Hepatic stellate cell (primary cell): Measurements from ENCODE around the gene PTPN1.

ENCODE experiments used
- DNase-seq: peaks from one replicate; pipeline ENCODE4 v3.0.0; 2011; ENCODE audit warnings: low spot score

Gene PTPN1

GRCh38 chr20:50575865-50576720 lies 65.9 kb downstream of the PTPN1 start:
- peak; percentile 82 for DNase-seq

GRCh38 chr20:50577175-50578018 lies 67.2 kb downstream of the PTPN1 start:
- no peak for DNase-seq

- no peak for DNase-seq
These were observed 68.0 kb downstream of the PTPN1 start for GRCh38 chr20:50578061-50578777.

- DNase-seq, result no peak
These were observed 68.6 kb downstream of the PTPN1 start for GRCh38 chr20:50578778-50579165.

GRCh38 chr20:50579511-50579910 lies 69.3 kb downstream of the PTPN1 start:
- DNase-seq, result no peak

DNA sequence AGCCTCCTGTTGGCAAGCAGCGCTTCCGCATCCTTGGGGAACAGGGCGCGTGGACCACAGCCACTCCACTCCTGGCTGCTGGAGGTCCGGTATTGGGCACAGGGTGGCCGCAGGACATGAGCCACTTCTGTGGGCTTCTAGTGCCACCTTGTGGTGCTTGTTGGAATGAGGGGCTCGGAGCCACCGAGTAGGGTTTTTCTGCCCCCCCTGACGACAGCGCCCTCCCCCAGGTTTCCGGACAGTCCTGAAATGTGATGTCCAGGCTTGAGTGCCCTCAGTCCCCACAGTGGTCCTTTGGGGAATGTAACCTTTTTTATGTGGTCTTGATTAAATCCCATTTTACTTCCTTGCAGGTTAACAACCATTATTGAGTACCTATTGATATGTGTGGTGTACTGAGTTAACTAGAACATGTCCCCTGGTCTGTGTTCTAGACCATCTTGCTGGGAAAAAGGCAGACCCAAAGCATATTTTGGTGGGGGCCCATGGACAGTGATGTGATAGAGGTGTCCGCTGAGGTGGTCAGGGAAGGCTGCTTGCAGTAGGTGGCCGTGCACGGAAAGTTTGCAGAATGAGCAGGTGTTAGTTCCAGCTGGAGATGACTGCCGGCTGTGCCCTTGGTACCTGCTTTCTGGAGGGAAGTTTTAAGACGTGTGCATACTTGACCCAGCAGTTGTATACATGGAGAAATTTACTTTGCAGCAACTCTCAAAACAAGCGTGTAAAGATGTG lies 70.0 kb downstream of the PTPN1 start:
- peak; percentile 85 for DNase-seq

DNA sequence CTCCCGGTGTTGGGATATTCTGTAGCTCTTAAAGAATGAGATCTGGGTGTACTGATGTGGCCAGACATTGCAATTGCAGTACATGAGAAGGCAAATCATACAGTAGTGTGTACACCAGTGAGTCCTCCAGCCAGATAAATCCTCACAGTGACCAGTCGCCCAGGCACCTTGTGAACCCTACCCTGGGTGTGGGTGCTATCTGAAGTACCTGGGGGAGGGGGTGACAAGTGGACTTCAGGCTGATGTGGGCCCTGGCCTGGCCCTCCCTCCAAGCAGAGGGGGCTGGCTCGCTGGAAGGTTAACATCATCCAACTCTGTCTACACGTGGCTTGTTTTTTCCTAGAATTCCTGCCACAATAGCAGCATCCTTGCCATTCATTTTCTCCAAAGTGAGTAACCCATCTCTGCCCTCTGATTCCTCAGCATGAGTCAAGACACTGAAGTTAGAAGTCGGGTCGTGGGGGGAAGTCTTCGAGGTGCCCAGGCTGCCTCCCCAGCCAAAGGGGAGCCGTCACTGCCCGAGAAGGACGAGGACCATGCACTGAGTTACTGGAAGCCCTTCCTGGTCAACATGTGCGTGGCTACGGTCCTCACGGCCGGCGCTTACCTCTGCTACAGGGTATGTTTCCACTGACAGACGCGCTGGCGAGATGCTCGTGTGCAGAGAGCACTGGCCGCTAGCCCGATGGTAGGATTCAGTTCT lies 70.8 kb downstream of the PTPN1 start:
- DNase-seq, result no peak

DNA sequence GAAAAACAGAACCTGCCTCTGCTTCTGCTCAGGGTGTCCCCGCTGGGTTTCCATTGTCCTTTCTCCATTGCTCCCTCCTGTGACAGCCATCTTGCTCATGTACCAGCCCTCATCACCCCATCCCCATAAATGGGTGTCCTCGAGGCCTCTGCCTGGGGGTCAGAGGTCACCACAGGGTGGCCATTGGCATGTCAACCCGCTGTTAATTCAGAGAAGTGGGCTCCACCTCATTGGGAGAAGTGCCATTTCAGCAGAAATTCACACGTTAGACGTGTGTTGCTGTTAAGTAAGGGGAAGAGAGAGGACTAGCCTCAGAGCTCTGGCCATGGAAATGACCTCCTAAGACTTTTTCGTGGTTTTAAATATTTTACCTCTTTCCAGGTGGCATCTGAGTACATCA lies 71.9 kb downstream of the PTPN1 start:
- DNase-seq, result no peak

DNA sequence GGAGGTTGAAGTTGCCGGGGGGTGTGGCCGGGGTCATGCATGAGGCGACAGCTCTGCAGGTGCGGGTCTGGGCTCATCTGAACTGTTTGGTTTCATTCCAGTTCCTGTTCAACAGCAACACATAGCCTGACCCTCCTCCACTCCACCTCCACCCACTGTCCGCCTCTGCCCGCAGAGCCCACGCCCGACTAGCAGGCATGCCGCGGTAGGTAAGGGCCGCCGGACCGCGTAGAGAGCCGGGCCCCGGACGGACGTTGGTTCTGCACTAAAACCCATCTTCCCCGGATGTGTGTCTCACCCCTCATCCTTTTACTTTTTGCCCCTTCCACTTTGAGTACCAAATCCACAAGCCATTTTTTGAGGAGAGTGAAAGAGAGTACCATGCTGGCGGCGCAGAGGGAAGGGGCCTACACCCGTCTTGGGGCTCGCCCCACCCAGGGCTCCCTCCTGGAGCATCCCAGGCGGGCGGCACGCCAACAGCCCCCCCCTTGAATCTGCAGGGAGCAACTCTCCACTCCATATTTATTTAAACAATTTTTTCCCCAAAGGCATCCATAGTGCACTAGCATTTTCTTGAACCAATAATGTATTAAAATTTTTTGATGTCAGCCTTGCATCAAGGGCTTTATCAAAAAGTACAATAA lies 72.5 kb downstream of the PTPN1 start:
- DNase-seq, result no peak

DNA sequence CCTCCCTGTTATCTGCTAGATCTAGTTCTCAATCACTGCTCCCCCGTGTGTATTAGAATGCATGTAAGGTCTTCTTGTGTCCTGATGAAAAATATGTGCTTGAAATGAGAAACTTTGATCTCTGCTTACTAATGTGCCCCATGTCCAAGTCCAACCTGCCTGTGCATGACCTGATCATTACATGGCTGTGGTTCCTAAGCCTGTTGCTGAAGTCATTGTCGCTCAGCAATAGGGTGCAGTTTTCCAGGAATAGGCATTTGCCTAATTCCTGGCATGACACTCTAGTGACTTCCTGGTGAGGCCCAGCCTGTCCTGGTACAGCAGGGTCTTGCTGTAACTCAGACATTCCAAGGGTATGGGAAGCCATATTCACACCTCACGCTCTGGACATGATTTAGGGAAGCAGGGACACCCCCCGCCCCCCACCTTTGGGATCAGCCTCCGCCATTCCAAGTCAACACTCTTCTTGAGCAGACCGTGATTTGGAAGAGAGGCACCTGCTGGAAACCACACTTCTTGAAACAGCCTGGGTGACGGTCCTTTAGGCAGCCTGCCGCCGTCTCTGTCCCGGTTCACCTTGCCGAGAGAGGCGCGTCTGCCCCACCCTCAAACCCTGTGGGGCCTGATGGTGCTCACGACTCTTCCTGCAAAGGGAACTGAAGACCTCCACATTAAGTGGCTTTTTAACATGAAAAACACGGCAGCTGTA lies 73.4 kb downstream of the PTPN1 start:
- DNase-seq, result no peak

DNA sequence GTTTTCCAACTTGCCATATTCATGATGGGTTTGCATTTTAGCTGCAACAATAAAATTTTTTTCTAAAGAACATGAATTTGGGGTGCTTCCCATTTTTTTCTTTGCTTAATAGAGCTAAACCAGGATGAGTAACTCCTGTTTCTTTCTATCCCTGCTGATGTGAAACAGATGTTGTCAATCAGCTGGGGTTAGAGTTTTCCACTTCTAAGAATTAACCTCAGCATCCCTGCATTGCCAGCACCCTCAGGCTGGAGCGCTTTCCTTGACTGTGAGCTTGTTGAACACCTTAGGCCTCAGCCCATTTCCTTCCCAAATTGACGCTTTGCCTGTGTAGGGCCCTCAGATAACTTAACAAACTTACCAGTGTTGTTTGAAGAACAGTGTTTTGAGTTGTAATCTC lies 74.5 kb downstream of the PTPN1 start:
- no peak for DNase-seq

DNA sequence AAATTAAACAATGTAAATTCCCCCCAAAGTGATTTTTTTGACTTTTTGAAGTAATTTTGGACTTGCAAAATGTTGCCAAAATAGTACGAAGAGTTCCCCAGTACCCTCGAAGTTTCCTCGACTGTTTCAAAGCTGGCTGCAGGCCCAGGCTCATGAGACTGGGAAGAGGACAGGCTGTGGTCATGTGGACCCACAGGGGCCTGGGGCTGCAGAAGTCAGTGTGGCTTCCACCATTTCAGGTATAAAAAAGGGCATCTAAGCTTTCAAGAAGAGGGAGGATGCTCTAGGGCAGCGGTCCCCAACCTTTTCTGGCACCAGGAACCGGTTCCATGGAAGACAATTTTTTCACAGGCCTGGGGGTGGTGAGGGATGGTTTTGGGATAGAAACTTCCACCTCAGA lies 75.0 kb downstream of the PTPN1 start:
- DNase-seq, result no peak

DNA sequence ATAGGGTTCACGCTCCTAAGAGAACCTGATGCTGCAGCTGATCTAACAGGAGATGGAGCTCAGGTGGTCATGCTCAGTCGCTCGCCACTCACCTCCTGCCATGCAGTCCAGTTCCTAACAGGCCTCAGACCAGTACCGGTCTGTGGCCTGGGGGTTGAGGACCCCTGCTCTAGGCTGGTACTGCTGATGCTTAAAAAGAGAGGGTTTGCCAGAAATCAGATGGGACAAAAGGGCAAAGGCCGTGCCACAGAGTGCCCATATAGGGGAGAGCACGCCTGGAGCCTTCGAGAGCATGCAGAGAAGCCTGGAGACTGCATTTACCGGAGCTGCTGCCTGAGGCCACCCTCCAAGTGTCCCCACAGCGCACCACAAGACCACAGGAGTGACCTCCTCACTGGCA lies 75.5 kb downstream of the PTPN1 start:
- no peak for DNase-seq

DNA sequence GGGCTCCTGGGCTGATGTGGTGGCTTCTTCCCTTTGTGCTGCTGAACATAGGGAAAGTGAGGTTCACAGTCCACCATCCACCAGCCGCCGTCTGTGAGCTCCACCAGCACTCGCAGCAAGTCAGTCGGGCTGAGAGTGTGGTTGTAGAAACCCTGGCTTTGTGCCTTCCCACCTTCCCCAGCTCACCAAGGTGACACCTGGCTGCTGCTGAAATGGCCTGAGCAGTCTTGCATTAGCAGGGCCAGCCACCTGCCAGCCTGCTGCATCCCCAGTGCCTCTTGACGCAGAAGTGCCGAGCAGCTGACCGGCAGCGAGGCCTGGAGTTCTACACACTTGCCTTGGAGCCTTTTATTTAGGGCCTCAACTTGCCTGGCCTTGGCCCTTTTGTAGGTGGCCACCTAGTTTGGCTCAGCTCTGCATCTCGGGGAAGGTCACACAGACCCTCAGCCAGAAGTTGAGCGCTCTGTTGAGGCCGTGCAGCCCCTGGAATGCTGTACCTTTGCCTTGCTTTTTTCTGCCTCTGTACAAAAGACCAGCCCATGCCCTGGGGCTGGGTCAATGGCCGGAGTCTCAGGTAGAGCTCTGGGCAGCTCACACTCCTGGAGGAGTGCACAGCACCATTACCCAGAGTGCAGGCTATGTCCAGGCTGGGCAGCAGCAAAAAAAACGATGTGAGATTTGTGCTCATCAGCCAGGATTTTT lies 76.5 kb downstream of the PTPN1 start:
- no peak for DNase-seq

DNA sequence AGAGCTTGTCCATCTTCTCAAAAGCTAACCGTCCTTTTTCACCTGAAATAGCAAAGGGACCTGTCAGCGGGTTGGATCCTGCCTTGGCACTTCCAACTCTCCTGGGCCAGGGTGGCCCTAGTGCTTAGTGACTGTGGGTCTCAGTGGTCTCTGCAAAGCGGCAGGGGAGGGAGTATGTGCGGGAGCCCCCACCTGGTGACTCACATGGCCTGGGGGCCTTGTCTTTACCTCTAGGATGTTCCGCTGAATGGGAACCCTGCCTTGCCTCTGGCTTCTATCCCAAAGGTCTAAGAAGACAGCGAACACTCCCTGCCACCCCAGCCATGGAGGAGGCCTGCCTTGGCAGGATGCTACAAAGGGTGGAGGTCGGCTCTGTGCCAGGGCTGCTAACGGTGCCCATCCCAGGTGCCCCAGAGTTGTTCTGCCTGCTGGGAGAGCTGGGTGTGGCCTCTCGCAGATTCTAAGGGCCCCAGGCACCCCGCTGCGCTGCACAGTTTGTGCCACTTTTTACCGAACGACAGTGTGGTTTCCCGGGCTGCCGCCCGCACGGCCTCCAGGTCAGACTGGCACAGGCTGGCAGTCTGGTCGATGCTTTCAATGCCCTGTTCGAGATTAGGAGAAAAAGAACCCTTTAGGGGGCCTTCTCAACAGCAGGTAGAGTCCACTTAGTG lies 77.2 kb downstream of the PTPN1 start:
- DNase-seq, result no peak

- peak; percentile 90 for DNase-seq
These were observed 78.0 kb downstream of the PTPN1 start for GRCh38 chr20:50588034-50588736.

DNA sequence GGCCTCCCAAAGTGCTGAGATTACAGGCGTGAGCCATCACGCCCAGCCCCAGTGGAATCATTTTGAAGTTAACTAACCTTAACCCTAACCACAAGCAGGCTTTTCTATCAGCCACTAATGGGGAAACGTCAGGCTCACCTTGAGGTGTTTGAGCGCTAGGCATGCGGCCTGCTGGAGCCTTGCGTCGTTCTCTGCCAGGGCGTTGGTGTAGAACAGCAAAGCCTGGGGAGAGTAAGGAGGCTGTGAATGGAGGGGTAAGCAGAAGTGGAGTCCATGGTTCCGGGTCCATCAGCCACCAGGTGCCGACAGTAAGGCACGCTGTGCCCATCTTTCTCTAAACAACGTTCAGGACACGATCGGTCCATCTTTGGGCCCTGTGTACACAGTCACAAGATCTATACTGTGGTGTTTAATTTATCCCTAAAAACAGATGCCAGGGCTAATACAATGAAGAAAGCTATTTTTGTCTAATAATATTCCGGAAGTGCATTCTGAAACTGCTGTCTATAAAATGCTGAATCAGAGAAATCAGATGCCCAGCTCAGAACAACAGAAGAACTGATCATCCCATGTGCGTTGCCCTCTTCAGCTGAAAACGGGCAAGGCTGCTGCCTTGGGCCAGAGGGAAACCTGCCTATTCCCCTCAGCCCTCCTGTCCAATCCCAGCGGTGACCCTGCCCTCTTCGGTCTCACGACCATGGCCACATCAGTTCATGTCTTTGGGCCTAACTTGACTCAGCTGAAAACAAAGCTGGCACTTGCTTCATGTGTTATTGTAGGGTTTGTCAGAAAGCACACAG lies 79.6 kb downstream of the PTPN1 start:
- DNase-seq, result no peak

- DNase-seq, result no peak
These were observed 80.1 kb downstream of the PTPN1 start for GRCh38 chr20:50590348-50590664.
